NCI-H524 treated with DMSO at 0.1 percent for 48 hours (cell line): Measurements from ENCODE around the gene RAB3D.
"Not testable (repeated sequence)": the region's sequence is repeated elsewhere in the genome, so short reads cannot be mapped to it uniquely, and the experiment has no call there.

Experiments
- DNase-seq: peaks from one replicate; lab custom pipeline; 2025; lab: John Stamatoyannopoulos, UW

Gene RAB3D

DNA sequence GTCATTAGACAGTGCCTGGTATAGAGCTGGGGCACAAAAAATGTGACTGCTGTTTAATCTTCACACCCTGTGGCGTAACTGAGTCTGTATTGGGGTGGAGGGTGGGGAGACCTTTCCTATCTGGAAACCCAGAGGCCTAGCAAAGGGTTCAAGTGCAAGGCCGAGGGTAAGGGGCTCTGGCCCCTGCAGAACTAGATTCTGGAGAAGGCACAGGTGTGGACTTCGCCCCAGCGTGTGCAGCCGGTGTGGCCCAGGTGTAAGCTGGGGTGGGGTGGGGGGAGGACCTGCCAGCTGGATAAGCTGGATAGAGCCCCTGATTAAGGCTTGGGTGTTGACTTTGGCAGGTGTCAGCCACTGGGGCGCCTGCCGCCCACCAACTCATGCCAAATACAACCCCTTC is 1.3 kb downstream of the RAB3D start:
- no peak for DNase-seq

DNA sequence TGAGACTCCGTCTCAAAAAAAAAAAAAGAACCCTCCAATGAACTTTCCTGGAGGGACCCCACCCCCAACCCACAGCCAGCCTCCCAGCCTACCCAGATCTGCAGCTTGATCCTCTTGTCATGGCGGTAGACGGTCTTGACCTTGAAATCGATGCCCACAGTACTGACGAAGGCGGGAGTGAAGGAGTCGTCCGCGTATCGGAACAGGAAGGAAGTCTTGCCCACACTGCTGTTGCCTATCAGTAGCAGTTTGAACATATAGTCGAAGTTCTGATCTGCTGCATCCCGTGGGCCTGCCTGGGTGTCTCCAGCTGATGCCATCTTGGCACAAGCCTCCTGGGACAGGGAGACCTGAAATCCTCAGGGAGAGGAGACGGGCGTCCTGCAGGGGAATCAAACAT is 2.4 kb downstream of the RAB3D start:
- DNase-seq: no peak

GRCh38 chr19:11335449-11336146 is 3.9 kb downstream of the RAB3D start:
- DNase-seq: no peak

GRCh38 chr19:11333838-11334237 is 5.6 kb downstream of the RAB3D start:
- DNase-seq: not testable (repeated sequence)

GRCh38 chr19:11332822-11333221 is 6.6 kb downstream of the RAB3D start:
- DNase-seq: no peak

GRCh38 chr19:11331502-11331901 is 8.0 kb downstream of the RAB3D start:
- DNase-seq: no peak

GRCh38 chr19:11330127-11330526 is 9.3 kb downstream of the RAB3D start:
- DNase-seq: no peak

GRCh38 chr19:11325544-11325943 is 13.9 kb downstream of the RAB3D start:
- no peak for DNase-seq

DNA sequence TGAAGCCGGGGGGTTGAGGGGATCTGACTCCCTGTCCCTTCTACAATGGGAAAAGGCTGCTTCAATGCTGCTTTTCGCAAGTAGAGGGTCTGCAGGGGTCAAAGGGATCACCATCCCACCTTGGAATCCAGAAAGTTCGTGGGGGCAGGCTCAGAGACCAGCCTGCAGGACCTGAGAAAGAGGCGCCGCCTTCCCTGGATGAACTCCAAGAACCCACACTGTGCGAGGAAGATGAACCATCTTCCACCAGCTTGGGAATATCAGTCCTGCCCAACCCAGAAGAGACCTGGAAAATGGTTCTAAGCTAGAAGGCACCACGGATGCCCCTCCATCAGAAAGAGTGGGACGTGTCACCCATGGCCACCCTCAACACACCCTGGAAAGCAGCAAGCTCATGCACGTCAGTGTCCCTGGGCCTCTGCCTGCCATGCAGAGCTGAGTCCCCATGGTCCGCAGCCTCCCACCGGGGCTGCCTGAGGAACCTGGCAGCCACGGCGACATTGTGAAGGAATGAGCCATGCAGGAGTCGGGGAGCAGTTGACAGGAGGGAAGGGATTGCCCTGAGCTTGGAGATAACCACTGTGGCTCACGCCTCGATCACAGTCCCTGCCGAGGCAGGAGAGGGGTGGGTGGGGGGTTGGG is 14.6 kb downstream of the RAB3D start:
- DNase-seq: no peak

GRCh38 chr19:11324079-11324661 is 15.3 kb downstream of the RAB3D start:
- no peak for DNase-seq

- DNase-seq: no peak
These were observed 15.8 kb downstream of the RAB3D start for GRCh38 chr19:11323601-11324078.

- DNase-seq: no peak
These were observed 17.0 kb downstream of the RAB3D start for GRCh38 chr19:11322269-11323024.

- no peak for DNase-seq
These were observed 18.0 kb downstream of the RAB3D start for GRCh38 chr19:11321191-11322126.

- not testable (repeated sequence) for DNase-seq
These were observed 19.0 kb downstream of the RAB3D start for GRCh38 chr19:11320278-11320995.

GRCh38 chr19:11306337-11306736 is 33.1 kb downstream of the RAB3D start:
- no peak for DNase-seq

- DNase-seq: no peak
These were observed 34.5 kb downstream of the RAB3D start for GRCh38 chr19:11304936-11305335.

- no peak for DNase-seq
These were observed 38.7 kb downstream of the RAB3D start for GRCh38 chr19:11300811-11301120.

DNA sequence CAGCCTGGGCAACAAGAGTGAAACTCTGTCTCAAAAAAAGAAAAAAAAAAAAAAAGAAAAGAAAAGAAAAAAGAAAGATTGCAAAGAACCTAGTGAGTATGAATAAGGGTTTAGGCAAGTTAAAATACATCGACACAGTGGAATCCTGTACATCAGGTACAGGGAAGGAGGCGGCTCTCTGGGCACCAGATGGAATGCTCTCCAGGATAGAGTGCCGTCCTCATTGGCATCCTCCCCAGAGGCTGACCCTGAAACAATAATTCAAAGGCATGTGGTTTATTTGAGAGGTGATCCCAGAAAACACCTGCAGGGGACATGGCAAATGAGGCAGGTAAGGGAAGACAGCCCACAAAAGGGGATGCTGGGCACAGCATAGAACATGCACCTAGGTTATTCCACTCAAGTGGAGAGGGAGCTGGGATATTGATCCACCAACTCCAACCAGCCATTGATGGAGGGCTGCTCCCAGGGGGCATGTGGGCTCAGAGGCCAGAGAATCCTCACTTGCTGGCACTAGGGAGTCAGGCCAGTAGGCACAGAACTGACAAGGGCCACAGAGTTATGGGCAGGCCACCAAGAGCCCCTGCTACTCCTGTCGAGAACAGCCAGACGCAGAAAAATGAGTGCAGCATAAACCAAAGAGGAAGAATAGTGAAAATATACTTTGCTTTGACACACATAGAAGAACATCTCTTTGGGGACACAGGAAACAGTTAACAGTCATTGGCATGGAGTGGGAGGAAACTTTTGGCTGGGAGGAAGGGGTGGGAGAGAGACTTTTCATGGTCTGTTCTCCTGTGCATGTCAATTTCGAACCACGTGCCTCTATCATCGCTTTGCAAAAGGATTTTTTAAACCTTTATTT is 39.3 kb downstream of the RAB3D start:
- DNase-seq: no peak

- DNase-seq: no peak
These were observed 43.2 kb downstream of the RAB3D start for GRCh38 chr19:11296264-11296663.

GRCh38 chr19:11295665-11296245 is 43.7 kb downstream of the RAB3D start, which contains the start of gene TSPAN16:
Gene TSPAN16 (plus strand): TSS chr19:11296160. CDS start chr19:11296298, 138 bp downstream.
- no peak for DNase-seq
